ENCODE data around the gene TLR8.

TLR8 gene

DNA sequence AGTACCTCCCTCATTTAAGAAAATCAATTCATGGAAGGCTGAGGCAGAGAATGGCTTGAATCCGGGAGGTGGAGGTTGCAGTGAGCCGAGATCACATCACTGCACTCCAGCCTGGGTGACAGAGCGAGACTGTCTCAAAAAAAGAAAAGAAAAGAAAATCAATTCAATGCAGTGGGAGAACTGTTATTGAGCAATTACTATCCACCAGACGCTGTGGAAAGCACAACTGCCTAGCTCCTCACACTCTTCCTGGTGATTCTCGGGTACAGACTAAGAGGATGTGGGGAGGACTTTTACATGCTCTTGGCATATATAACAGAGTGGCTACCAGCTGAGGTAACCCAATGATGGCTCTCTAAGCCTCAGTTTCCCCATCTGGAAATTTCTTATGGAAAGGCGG lies 65.8 kb downstream of the TLR8 start:
- H3K27ac ChIP-seq, result no peak overlapping the region
- in situ Hi-C loops (cut with HindIII; ENCODE audit: low pct_ligation_motif_present, low sequenced_read_pairs), result no loop called here
- TF ChIP-seq, protein P1, sequence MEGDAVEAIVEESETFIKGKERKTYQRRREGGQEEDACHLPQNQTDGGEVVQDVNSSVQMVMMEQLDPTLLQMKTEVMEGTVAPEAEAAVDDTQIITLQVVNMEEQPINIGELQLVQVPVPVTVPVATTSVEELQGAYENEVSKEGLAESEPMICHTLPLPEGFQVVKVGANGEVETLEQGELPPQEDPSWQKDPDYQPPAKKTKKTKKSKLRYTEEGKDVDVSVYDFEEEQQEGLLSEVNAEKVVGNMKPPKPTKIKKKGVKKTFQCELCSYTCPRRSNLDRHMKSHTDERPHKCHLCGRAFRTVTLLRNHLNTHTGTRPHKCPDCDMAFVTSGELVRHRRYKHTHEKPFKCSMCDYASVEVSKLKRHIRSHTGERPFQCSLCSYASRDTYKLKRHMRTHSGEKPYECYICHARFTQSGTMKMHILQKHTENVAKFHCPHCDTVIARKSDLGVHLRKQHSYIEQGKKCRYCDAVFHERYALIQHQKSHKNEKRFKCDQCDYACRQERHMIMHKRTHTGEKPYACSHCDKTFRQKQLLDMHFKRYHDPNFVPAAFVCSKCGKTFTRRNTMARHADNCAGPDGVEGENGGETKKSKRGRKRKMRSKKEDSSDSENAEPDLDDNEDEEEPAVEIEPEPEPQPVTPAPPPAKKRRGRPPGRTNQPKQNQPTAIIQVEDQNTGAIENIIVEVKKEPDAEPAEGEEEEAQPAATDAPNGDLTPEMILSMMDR (IDR thresholded peaks at IDR 0.05; ENCODE audit: low read depth, low read length, missing control alignments), result no peak
- H3K4me3 ChIP-seq (ENCODE audit: low read depth, low read length), result no peak overlapping the region
- DNase-seq, result no peak
- H3K36me3 ChIP-seq (replicated peaks), result peaks cover 21% of the 10 kb centered on the region
- H3K27me3 ChIP-seq (replicated peaks), result no peaks in the 10 kb centered on the region
